OCI-LY3 (cell line): ENCODE data around the gene CSRP1.

Experiments
- EZH2phosphoT487 ChIP-seq: fragments of 200-600 bp; shearing (Covaris generic); IDR thresholded peaks from 2 replicates; pipeline ENCODE4 v1.6.1; 2018; ENCODE audit warnings: antibody characterized with exemption, mixed run types, low read depth
- TF ChIP-seq, protein P1 (sequence below): fragments of 200-600, 300-600 bp; sonication (generic); IDR thresholded peaks from 2 replicates; pipeline ENCODE4 v1.5.1; 2014; ENCODE audit warnings: antibody characterized with exemption, low read length, low read depth

DNA sequence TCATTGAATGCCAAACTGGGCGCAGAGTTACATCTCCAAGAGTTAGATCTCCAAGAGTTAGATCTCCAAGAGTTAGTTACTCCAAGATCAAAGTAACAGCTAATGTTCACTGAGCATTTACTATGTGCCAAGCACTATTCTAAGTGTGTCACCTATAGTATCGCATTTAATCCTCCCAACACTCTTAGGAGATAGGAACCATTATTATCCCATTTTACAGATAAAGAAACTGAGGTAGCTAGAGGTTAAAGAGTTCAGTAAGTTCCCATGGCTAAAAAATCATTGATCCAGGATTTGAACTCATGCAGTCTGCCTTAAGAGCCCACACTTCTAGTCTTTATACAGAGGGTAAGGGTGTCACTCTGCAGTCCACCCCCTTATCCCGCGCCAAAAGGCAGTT is 30.5 kb upstream of the CSRP1 start:
- TF ChIP-seq, protein P1, sequence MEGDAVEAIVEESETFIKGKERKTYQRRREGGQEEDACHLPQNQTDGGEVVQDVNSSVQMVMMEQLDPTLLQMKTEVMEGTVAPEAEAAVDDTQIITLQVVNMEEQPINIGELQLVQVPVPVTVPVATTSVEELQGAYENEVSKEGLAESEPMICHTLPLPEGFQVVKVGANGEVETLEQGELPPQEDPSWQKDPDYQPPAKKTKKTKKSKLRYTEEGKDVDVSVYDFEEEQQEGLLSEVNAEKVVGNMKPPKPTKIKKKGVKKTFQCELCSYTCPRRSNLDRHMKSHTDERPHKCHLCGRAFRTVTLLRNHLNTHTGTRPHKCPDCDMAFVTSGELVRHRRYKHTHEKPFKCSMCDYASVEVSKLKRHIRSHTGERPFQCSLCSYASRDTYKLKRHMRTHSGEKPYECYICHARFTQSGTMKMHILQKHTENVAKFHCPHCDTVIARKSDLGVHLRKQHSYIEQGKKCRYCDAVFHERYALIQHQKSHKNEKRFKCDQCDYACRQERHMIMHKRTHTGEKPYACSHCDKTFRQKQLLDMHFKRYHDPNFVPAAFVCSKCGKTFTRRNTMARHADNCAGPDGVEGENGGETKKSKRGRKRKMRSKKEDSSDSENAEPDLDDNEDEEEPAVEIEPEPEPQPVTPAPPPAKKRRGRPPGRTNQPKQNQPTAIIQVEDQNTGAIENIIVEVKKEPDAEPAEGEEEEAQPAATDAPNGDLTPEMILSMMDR, result no peak
- TF ChIP-seq EZH2phosphoT487, result no peak
